HCT116 (cell line): Measurements from ENCODE around the gene HMG20A. TPM values are rescaled to one million over a fixed set of nuclear protein-coding genes. Genes with fewer than 3 reads are reported as not detected.

Source experiments
- ATAC-seq: fragments of 200-7000 bp; cut with Tn5 transposase; 2 replicates; pipeline ENCODE4 v1.9.1; 2020; ENCODE audit warnings: mild to moderate bottlenecking, moderate library complexity
- BruUV-seq: library from RNA; stranded (reverse); fragments of 400-500 nt; replicated peaks from 2 replicates; lab custom pipeline; 2021; lab: Mats Ljungman, UMichigan
- CTCF ChIA-PET: fragments of 300-600 bp; sonication (Branson Sonifier 250); formaldehyde crosslinking; loops from one replicate; lab custom pipeline; 2021; ENCODE audit warnings: antibody characterized with exemption; lab: Charles Lee
- POLR2A ChIA-PET: fragments of 300-600, 350-600 bp; sonication (Branson Sonifier 250); formaldehyde crosslinking; loops from one replicate; lab custom pipeline; 2021; ENCODE audit warnings: antibody characterized with exemption; lab: Charles Lee
- RAD21 ChIA-PET, 2 experiments: fragments of 300-600 bp; sonication (Branson Sonifier 250); formaldehyde crosslinking; loops; one replicate each; lab custom pipeline; 2023; ENCODE audit warnings: low total read pairs in 2 of 2; ENCODE audit not compliant: uncharacterized antibody in 2 of 2, unreplicated experiment in 2 of 2, low non-redundant PET in 1 of 2; lab: Charles Lee
- DNase-seq: peaks from one replicate; pipeline ENCODE4 v3.0.0-alpha.2; 2010; ENCODE audit warnings: low read depth, low spot score
- H2AFZ ChIP-seq: fragments of 200-600 bp; shearing (Covaris generic), sonication (generic); 2 replicates; pipeline ENCODE4 v1.6.1; 2017; ENCODE audit warnings: low read depth, mixed run types, mixed read lengths, antibody characterized with exemption, low read length; ENCODE audit not compliant: poor library complexity, severe bottlenecking
- H3K27ac ChIP-seq: 2 replicates; pipeline ENCODE4 v1.5.1; 2012; ENCODE audit warnings: low read depth, low read length
- H3K27me3 ChIP-seq: fragments of 200-600 bp; sonication (generic); 2 replicates; pipeline ENCODE4 v1.6.1; 2016; ENCODE audit warnings: mixed run types, low read length, mixed read lengths; ENCODE audit not compliant: insufficient read depth
- H3K36me3 ChIP-seq, 2 experiments: fragments of 200-500 bp in 1 of 2; fragments of 200-600 bp in 1 of 2; sonication (Bioruptor generic) in 1 of 2; sonication (generic) in 1 of 2; 2 replicates each; pipeline versions ENCODE4 v1.5.1 to v1.6.1; 2014 to 2016; ENCODE audit warnings: low read length in 2 of 2, inconsistent platforms in 1 of 2, mixed read lengths in 1 of 2, mixed run types in 1 of 2; ENCODE audit not compliant: insufficient read depth in 2 of 2, control insufficient read depth in 1 of 2
- H3K4me1 ChIP-seq, 2 experiments: fragments of 200-600 bp in 1 of 2; sonication (generic) in 1 of 2; 2 replicates each; pipeline versions ENCODE4 v1.5.1 to v1.6.1; 2012 to 2017; ENCODE audit warnings: low read length in 2 of 2, inconsistent platforms in 1 of 2, mild to moderate bottlenecking in 1 of 2, mixed read lengths in 1 of 2, mixed run types in 1 of 2, moderate library complexity in 1 of 2; ENCODE audit not compliant: insufficient read depth in 2 of 2, control insufficient read depth in 1 of 2
- H3K4me2 ChIP-seq: fragments of 200-600 bp; sonication (generic); 2 replicates; pipeline ENCODE4 v1.6.1; 2017; ENCODE audit warnings: mixed run types, low read length, mixed read lengths
- H3K4me3 ChIP-seq, 2 experiments: fragments of 200-600 bp in 1 of 2; sonication (generic) in 1 of 2; replicated peaks in 1 of 2; 2 replicates each; pipeline ENCODE4 v1.5.1; 2011 to 2016; ENCODE audit warnings: low read length in 2 of 2, control low read depth in 1 of 2, low read depth in 1 of 2, mild to moderate bottlenecking in 1 of 2, mixed read lengths in 1 of 2, mixed run types in 1 of 2
- H3K79me2 ChIP-seq: fragments of 200-600 bp; sonication (generic); 2 replicates; pipeline ENCODE4 v1.6.1; 2017; ENCODE audit warnings: mild to moderate bottlenecking, mixed run types, low read length, moderate library complexity, mixed read lengths; ENCODE audit not compliant: insufficient read depth
- H3K9ac ChIP-seq: fragments of 200-600 bp; sonication (generic); 2 replicates; pipeline ENCODE4 v1.6.1; 2016; ENCODE audit warnings: low read length, mixed read lengths
- H3K9me2 ChIP-seq: fragments of 200-600 bp; sonication (generic), shearing (Covaris generic); 2 replicates; pipeline ENCODE4 v1.6.1; 2017; ENCODE audit warnings: mixed run types, mild to moderate bottlenecking, moderate library complexity; ENCODE audit not compliant: insufficient read depth
- H3K9me3 ChIP-seq, 2 experiments: fragments of 200-500 bp in 1 of 2; fragments of 200-600 bp in 1 of 2; sonication (Bioruptor generic) in 1 of 2; sonication (generic) in 1 of 2; 2 replicates each; pipeline ENCODE4 v1.6.1; 2014 to 2017; ENCODE audit warnings: low read length in 2 of 2, mixed read lengths in 2 of 2, inconsistent platforms in 1 of 2, low read depth in 1 of 2, mild to moderate bottlenecking in 1 of 2, mixed run types in 1 of 2, moderate library complexity in 1 of 2; ENCODE audit not compliant: control insufficient read depth in 1 of 2, insufficient read depth in 1 of 2
- H4K20me1 ChIP-seq: fragments of 200-600 bp; sonication (generic), shearing (Covaris generic); 2 replicates; pipeline ENCODE4 v1.6.1; 2017; ENCODE audit warnings: mixed run types, mild to moderate bottlenecking, moderate library complexity; ENCODE audit not compliant: insufficient read depth
- CBX3 ChIP-seq: IDR thresholded peaks from 2 replicates; pipeline ENCODE4 v1.6.1; 2012; ENCODE audit warnings: low read depth
- ELF1 ChIP-seq: IDR thresholded peaks from 2 replicates; pipeline ENCODE4 v1.6.1; 2012; ENCODE audit warnings: low read depth, borderline replicate concordance
- MAX ChIP-seq: IDR thresholded peaks from 2 replicates; pipeline ENCODE4 v1.6.1; 2012
- POLR2A ChIP-seq: IDR thresholded peaks from 2 replicates; pipeline ENCODE4 v1.7.0; 2011; ENCODE audit warnings: borderline replicate concordance; ENCODE audit not compliant: insufficient read depth, insufficient read length; ENCODE audit errors: extremely low read depth
- TCF7L2 ChIP-seq: IDR thresholded peaks from 2 replicates; pipeline ENCODE4 v1.7.0; 2011; ENCODE audit warnings: borderline replicate concordance, inconsistent platforms; ENCODE audit not compliant: insufficient read depth, insufficient read length; ENCODE audit errors: extremely low read depth
- ZBTB33 ChIP-seq: IDR thresholded peaks from 2 replicates; pipeline ENCODE4 v1.6.1; 2011; ENCODE audit warnings: mild to moderate bottlenecking, low read length, moderate library complexity; ENCODE audit not compliant: insufficient replicate concordance; ENCODE audit errors: extremely low read depth
- ZNF274 ChIP-seq: fragments of 200-500 bp; sonication (Bioruptor generic); IDR thresholded peaks from 2 replicates; pipeline ENCODE4 v1.6.1; 2014; ENCODE audit warnings: mild to moderate bottlenecking, low read depth, low read length, inconsistent platforms
- intact Hi-C: fragments of 100-400 bp; cut with micrococcal nuclease; formaldehyde crosslinking; loops from 2 replicates; pipeline ENCODE4 v1.10.0; 2022
- total RNA-seq: library from RNA; stranded (reverse); gene quantifications from one replicate; pipeline ENCODE4 v1.2.1, GENCODE V29; 2021; ENCODE audit not compliant: unreplicated experiment

HMG20A gene
- total RNA-seq, 1 experiment from 2014 or later: 37.7 TPM

- no peaks in the 10 kb centered on the region for H3K36me3 ChIP-seq
- no peaks in the 10 kb centered on the region for H3K9me2 ChIP-seq
- H3K9me3 ChIP-seq: no peaks in the 10 kb centered on the region
- no peak overlapping the region for H2AFZ ChIP-seq
- H3K4me3 ChIP-seq: no peak overlapping the region
- ChIA-PET CTCF (interaction anchor here (0.6 kb wide), 1 partner anchor 11 kb away, joined by 3 read pairs; no protein-coding TSS in a partner anchor), POLR2A (no interaction called here), RAD21 (no interaction called here)
- H3K4me2 ChIP-seq: no peak overlapping the region
- no peak overlapping the region for H3K9ac ChIP-seq
- H3K4me1 ChIP-seq: peaks cover 0 to under 1% of the 10 kb centered on the region in 2 experiments; a peak in 1 of 4 replicates
- no peak overlapping the region for H3K27ac ChIP-seq
- DNase-seq (no peak), ATAC-seq (no peak)
- TF ChIP-seq CBX3: no peak
- TF ChIP-seq TCF7L2: no peak
- TF ChIP-seq ELF1: no peak
- no peaks in the 10 kb centered on the region for H3K79me2 ChIP-seq
- no peaks in the 10 kb centered on the region for H4K20me1 ChIP-seq
- H3K27me3 ChIP-seq: peaks cover 4% of the 10 kb centered on the region; the same call in 1 of the 2 replicates
- intact Hi-C loops: no loop called here
- BruUV-seq: no TSS peak
Measured at GRCh38 chr15:77532846-77533245, 112.2 kb downstream of the HMG20A start.

GRCh38 chr15:77533578-77534430, 113.1 kb downstream of the HMG20A start:
- no peak overlapping the region for H3K27ac ChIP-seq
- no peaks in the 10 kb centered on the region for H3K36me3 ChIP-seq
- RAD21 ChIA-PET: no interaction called here
- ATAC-seq (no peak), DNase-seq (no peak)
- no peak overlapping the region for H3K9ac ChIP-seq
- no TSS peak for BruUV-seq
- no peak overlapping the region for H3K4me3 ChIP-seq
- POLR2A ChIA-PET: no interaction called here
- no peaks in the 10 kb centered on the region for H4K20me1 ChIP-seq
- H3K9me2 ChIP-seq: no peaks in the 10 kb centered on the region
- CTCF ChIA-PET: no interaction called here
- no peak overlapping the region for H2AFZ ChIP-seq
- no peaks in the 10 kb centered on the region for H3K79me2 ChIP-seq
- no peak overlapping the region for H3K4me2 ChIP-seq
- no peaks in the 10 kb centered on the region for H3K9me3 ChIP-seq
- no peak for TF ChIP-seq ZBTB33
- TF ChIP-seq MAX: no peak
- no peak for TF ChIP-seq ZNF274
- no peak for TF ChIP-seq POLR2A
- no peaks in the 10 kb centered on the region for H3K4me1 ChIP-seq
- peaks cover 4% of the 10 kb centered on the region; the same call in 1 of the 2 replicates for H3K27me3 ChIP-seq
- intact Hi-C loops: no loop called here
